Ascending aorta (tissue), 2 donors: Measurements from ENCODE around the gene B3GNT2. TPM values are rescaled to one million over a fixed set of nuclear protein-coding genes. Genes with fewer than 3 reads are reported as not detected.

Experiments used
- DNase-seq, 2 donors: peaks; one replicate each; pipeline ENCODE4 v3.0.0-alpha.2; 2019; ENCODE audit warnings: low spot score in 2 of 2
- H3K27ac ChIP-seq, 2 donors: fragments of 200-600 bp; sonication (generic); one replicate each; pipeline ENCODE4 v1.5.1; 2016 to 2017; ENCODE audit warnings: mild to moderate bottlenecking in 1 of 2
- H3K27me3 ChIP-seq: fragments of 200-600 bp; sonication (generic); one replicate; pipeline ENCODE4 v1.5.1; 2017
- H3K36me3 ChIP-seq, 2 donors: fragments of 200-600 bp; sonication (generic); one replicate each; pipeline ENCODE4 v1.5.1; 2016
- H3K4me1 ChIP-seq, 2 donors: fragments of 200-600 bp; sonication (generic); one replicate each; pipeline ENCODE4 v1.5.1; 2016 to 2017; ENCODE audit warnings: mild to moderate bottlenecking in 1 of 2
- H3K4me3 ChIP-seq, 2 donors: fragments of 200-600 bp; sonication (generic); one replicate each; pipeline ENCODE4 v1.5.1; 2016 to 2017; ENCODE audit warnings: mild to moderate bottlenecking in 1 of 2
- H3K9me3 ChIP-seq, 2 donors: fragments of 200-600 bp; sonication (generic); one replicate each; pipeline ENCODE4 v1.5.1; 2016
- CTCF ChIP-seq, 3 experiments: fragments of 200-600 bp in 2 of 3; fragments of 450-650 bp in 1 of 3; sonication (generic) in 2 of 3; IDR thresholded peaks; one replicate each; pipeline ENCODE4 v1.5.1; 2016 to 2019; ENCODE audit warnings: antibody characterized with exemption in 3 of 3, mild to moderate bottlenecking in 1 of 3, moderate library complexity in 1 of 3
- intact Hi-C: fragments of 100-400 bp; cut with DNase I; formaldehyde crosslinking; loops from one replicate; pipeline ENCODE4 v1.15.1; 2023
- total RNA-seq: library from RNA; depleted of rRNA; stranded (reverse); fragments of >200 nt; gene quantifications from one replicate; pipeline ENCODE4 v1.1.0, GENCODE V29; 2016

Gene B3GNT2
- total RNA-seq, 1 donor from 2014 or later, result 15.2 TPM

- H3K36me3 ChIP-seq, result no peaks in the 10 kb centered on the region
- no peaks in the 10 kb centered on the region for H3K4me1 ChIP-seq
- TF ChIP-seq CTCF (IDR thresholded peaks at IDR 0.05), result no peak
- intact Hi-C loops, result no loop called here
- no peaks in the 10 kb centered on the region for H3K27me3 ChIP-seq
- H3K27ac ChIP-seq, result no peak overlapping the region
- H3K4me3 ChIP-seq, result no peak overlapping the region
- no peak for DNase-seq
- no peaks in the 10 kb centered on the region for H3K9me3 ChIP-seq
Observed at GRCh38 chr2:62243983-62244382, 48.1 kb downstream of the B3GNT2 start.

- H3K4me3 ChIP-seq, result no peak overlapping the region
- no peak overlapping the region for H3K27ac ChIP-seq
- H3K4me1 ChIP-seq, result no peaks in the 10 kb centered on the region
- DNase-seq, result no peak
- intact Hi-C loops, result no loop called here
- H3K9me3 ChIP-seq, result no peaks in the 10 kb centered on the region
- no peaks in the 10 kb centered on the region for H3K27me3 ChIP-seq
- no peaks in the 10 kb centered on the region for H3K36me3 ChIP-seq
- no peak for TF ChIP-seq CTCF (IDR thresholded peaks at IDR 0.05)
Observed at GRCh38 chr2:62248226-62248625, 52.3 kb downstream of the B3GNT2 start.

GRCh38 chr2:62250239-62250638 lies 54.3 kb downstream of the B3GNT2 start:
- DNase-seq, result no peak
- intact Hi-C loops, result no loop called here
- no peak for TF ChIP-seq CTCF (IDR thresholded peaks at IDR 0.05)

GRCh38 chr2:62254424-62255266 lies 58.7 kb downstream of the B3GNT2 start:
- Histone ChIP-seq H3K9me3 (no peaks in the 10 kb centered on the region), H3K4me3 (no peak overlapping the region), H3K36me3 (no peaks in the 10 kb centered on the region), H3K4me1 (no peaks in the 10 kb centered on the region), H3K27me3 (no peaks in the 10 kb centered on the region), H3K27ac (no peak overlapping the region)
- intact Hi-C loops, result no loop called here
- no peak for TF ChIP-seq CTCF (IDR thresholded peaks at IDR 0.05)
- DNase-seq, result no peak

More at GRCh38 chr2:62250239-62250638, 54.3 kb downstream of the B3GNT2 start:
- no peak overlapping the region for H3K27ac ChIP-seq
- no peaks in the 10 kb centered on the region for H3K36me3 ChIP-seq
- H3K27me3 ChIP-seq, result no peaks in the 10 kb centered on the region
- H3K4me1 ChIP-seq, result no peaks in the 10 kb centered on the region
- no peak overlapping the region for H3K4me3 ChIP-seq
- H3K9me3 ChIP-seq, result no peaks in the 10 kb centered on the region

GRCh38 chr2:62257466-62257865 lies 61.6 kb downstream of the B3GNT2 start:
- no peak for TF ChIP-seq CTCF (IDR thresholded peaks at IDR 0.05)
- Histone ChIP-seq H3K4me3 (no peak overlapping the region), H3K9me3 (no peaks in the 10 kb centered on the region), H3K27me3 (no peaks in the 10 kb centered on the region), H3K4me1 (no peaks in the 10 kb centered on the region), H3K27ac (no peak overlapping the region), H3K36me3 (no peaks in the 10 kb centered on the region)
- no peak for DNase-seq
- intact Hi-C loops, result no loop called here
